Neural cell (in vitro differentiated cells): ENCODE data around the gene STEAP1B. TPM values are rescaled to one million over a fixed set of nuclear protein-coding genes. Genes with fewer than 3 reads are reported as not detected.

Experiments
- H2AFZ ChIP-seq: fragments of 200-600, 300-800 bp; sonication (generic), shearing (Covaris generic); 2 replicates; pipeline ENCODE4 v1.6.0; 2014; ENCODE audit warnings: low read depth, mild to moderate bottlenecking, antibody characterized with exemption, low read length, moderate library complexity
- H3F3A ChIP-seq: fragments of 200-600 bp; shearing (Covaris generic); 2 replicates; pipeline ENCODE4 v1.6.1; 2016; ENCODE audit warnings: mild to moderate bottlenecking, moderate library complexity, mixed read lengths, antibody characterized with exemption, low read length; ENCODE audit not compliant: insufficient read depth, poor library complexity, severe bottlenecking
- H3K27ac ChIP-seq: fragments of 200-600, 300-800 bp; sonication (generic), shearing (Covaris generic); 2 replicates; pipeline ENCODE4 v1.5.1; 2014; ENCODE audit warnings: mild to moderate bottlenecking, low read length, moderate library complexity
- H3K27me3 ChIP-seq: fragments of 300-800, 200-600 bp; sonication (generic), shearing (Covaris generic); 2 replicates; pipeline ENCODE4 v1.6.0; 2014; ENCODE audit warnings: mild to moderate bottlenecking, low read depth, low read length, moderate library complexity; ENCODE audit not compliant: insufficient read depth
- H3K36me3 ChIP-seq: fragments of 300-800, 200-600 bp; sonication (generic), shearing (Covaris generic); 2 replicates; pipeline ENCODE4 v1.5.1; 2014; ENCODE audit warnings: mild to moderate bottlenecking, antibody characterized with exemption, low read length, moderate library complexity; ENCODE audit not compliant: insufficient read depth
- H3K4me2 ChIP-seq: fragments of 300-800, 200-600 bp; sonication (generic), shearing (Covaris generic); 2 replicates; pipeline ENCODE4 v1.6.0; 2014; ENCODE audit warnings: mild to moderate bottlenecking, low read length
- H3K4me3 ChIP-seq: fragments of 300-800, 200-600 bp; sonication (generic), shearing (Covaris generic); 2 replicates; pipeline ENCODE4 v1.5.1; 2014; ENCODE audit warnings: mild to moderate bottlenecking, low read length, moderate library complexity
- H3K79me2 ChIP-seq: fragments of 200-600 bp; shearing (Covaris generic); replicated peaks from 2 replicates; pipeline ENCODE4 v1.6.0; 2014; ENCODE audit warnings: mild to moderate bottlenecking, low read length, moderate library complexity; ENCODE audit not compliant: insufficient read depth
- H3K9ac ChIP-seq: fragments of 300-800, 200-600 bp; sonication (generic), shearing (Covaris generic); 2 replicates; pipeline ENCODE4 v1.6.1; 2016; ENCODE audit warnings: mild to moderate bottlenecking, low read length, mixed read lengths
- H3K9me2 ChIP-seq: fragments of 200-600 bp; shearing (Covaris generic); 2 replicates; pipeline ENCODE4 v1.6.1; 2016; ENCODE audit warnings: mild to moderate bottlenecking, low read length, mixed read lengths; ENCODE audit not compliant: insufficient read depth
- H3K9me3 ChIP-seq: fragments of 200-600, 300-800 bp; sonication (generic), shearing (Covaris generic); 2 replicates; pipeline ENCODE4 v1.6.1; 2016; ENCODE audit warnings: mild to moderate bottlenecking, mixed run types, low read length, moderate library complexity, mixed read lengths
- H4K20me1 ChIP-seq: fragments of 200-600 bp; shearing (Covaris generic); 2 replicates; pipeline ENCODE4 v1.6.1; 2016; ENCODE audit warnings: mild to moderate bottlenecking, mixed run types; ENCODE audit not compliant: insufficient read depth
- EP300 ChIP-seq: fragments of 450-650 bp; conservative IDR thresholded peaks from 2 replicates; pipeline ENCODE4 v1.6.1; 2014; ENCODE audit warnings: antibody characterized with exemption, mild to moderate bottlenecking, moderate library complexity; ENCODE audit not compliant: poor library complexity, severe bottlenecking
- EZH2 ChIP-seq: fragments of 200-600, 300-800 bp; shearing (Covaris generic), sonication (generic); IDR thresholded peaks from 2 replicates; pipeline ENCODE4 v1.6.1; 2014; ENCODE audit warnings: antibody characterized with exemption, low read length, borderline replicate concordance, mild to moderate bottlenecking; ENCODE audit not compliant: insufficient read depth, poor library complexity, severe bottlenecking
- MXI1 ChIP-seq: fragments of 450-650 bp; conservative IDR thresholded peaks from 2 replicates; pipeline ENCODE4 v1.6.1; 2014; ENCODE audit warnings: antibody characterized with exemption, mild to moderate bottlenecking; ENCODE audit not compliant: poor library complexity, severe bottlenecking
- POLR2AphosphoS5 ChIP-seq: IDR thresholded peaks from 2 replicates; pipeline ENCODE4 v1.6.1; 2012
- RAD21 ChIP-seq: fragments of 450-650 bp; conservative IDR thresholded peaks from 2 replicates; pipeline ENCODE4 v1.6.1; 2014; ENCODE audit warnings: antibody characterized with exemption, mild to moderate bottlenecking, moderate library complexity
- SMC3 ChIP-seq: fragments of 450-650 bp; conservative IDR thresholded peaks from 2 replicates; pipeline ENCODE4 v1.6.1; 2014; ENCODE audit warnings: antibody characterized with exemption, mild to moderate bottlenecking, moderate library complexity; ENCODE audit not compliant: poor library complexity
- TAF1 ChIP-seq: IDR thresholded peaks from 2 replicates; pipeline ENCODE4 v1.6.1; 2012; ENCODE audit warnings: low read depth
- polyA plus RNA-seq: library from polyadenylated mRNA; depleted of rRNA; stranded (reverse); fragments of >200 nt; gene quantifications from 2 replicates; pipeline ENCODE4 v1.2.3, GENCODE V29; 2014
- TF ChIP-seq, protein P1 (sequence below): fragments of 450-650 bp; IDR thresholded peaks from 2 replicates; pipeline ENCODE4 v1.5.1; 2014; ENCODE audit warnings: antibody characterized with exemption, mild to moderate bottlenecking, moderate library complexity; ENCODE audit not compliant: poor library complexity, severe bottlenecking
- TF ChIP-seq, protein P2 (sequence below): IDR thresholded peaks from 2 replicates; pipeline ENCODE4 v1.6.1; 2012; ENCODE audit warnings: borderline replicate concordance

The STEAP1B gene
- polyA plus RNA-seq, 1 donor from 2014 or later, result 0.51 TPM

DNA sequence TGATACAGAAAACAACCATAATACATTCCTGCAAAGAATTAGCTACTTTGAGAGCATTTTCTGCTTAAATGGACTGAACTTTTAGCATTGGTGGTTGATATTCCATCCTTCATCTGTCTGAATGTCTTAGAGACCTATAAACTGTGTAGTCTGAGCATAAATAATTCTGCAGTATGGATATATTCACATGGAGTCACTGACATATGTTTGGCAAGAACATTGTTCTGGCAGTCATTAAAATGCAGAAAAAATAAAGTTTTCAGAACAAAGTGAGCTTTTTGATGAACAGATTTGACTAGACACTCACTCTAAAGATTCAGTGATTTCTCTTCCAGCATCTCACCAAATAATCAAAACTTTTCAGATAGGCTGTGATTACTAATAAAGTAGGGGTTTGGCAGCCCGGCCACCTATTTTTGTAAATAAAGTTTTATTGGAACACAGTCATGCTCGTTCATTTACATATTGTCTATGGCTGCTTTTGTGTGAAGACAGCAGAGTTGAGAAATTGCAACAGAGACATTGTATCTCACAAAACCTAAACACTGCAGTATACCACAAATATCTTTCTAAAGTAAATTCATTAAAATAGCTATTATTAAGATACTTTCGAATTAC is 98.9 kb downstream of the STEAP1B start:
- no peaks in the 10 kb centered on the region for H4K20me1 ChIP-seq
- no peaks in the 10 kb centered on the region for H3K79me2 ChIP-seq
- no peak overlapping the region for H2AFZ ChIP-seq
- no peaks in the 10 kb centered on the region for H3K27me3 ChIP-seq
- H3K9me3 ChIP-seq, result no peaks in the 10 kb centered on the region
- H3K36me3 ChIP-seq, result no peaks in the 10 kb centered on the region
- H3K9ac ChIP-seq, result no peak overlapping the region
- H3K4me3 ChIP-seq, result no peak overlapping the region
- H3F3A ChIP-seq, result no peaks in the 10 kb centered on the region
- no peaks in the 10 kb centered on the region for H3K9me2 ChIP-seq
- no peak overlapping the region for H3K4me2 ChIP-seq
- TF ChIP-seq RAD21 (no peak), SMC3 (no peak), TAF1 (no peak), EZH2 (no peak)
- TF ChIP-seq, protein P1, sequence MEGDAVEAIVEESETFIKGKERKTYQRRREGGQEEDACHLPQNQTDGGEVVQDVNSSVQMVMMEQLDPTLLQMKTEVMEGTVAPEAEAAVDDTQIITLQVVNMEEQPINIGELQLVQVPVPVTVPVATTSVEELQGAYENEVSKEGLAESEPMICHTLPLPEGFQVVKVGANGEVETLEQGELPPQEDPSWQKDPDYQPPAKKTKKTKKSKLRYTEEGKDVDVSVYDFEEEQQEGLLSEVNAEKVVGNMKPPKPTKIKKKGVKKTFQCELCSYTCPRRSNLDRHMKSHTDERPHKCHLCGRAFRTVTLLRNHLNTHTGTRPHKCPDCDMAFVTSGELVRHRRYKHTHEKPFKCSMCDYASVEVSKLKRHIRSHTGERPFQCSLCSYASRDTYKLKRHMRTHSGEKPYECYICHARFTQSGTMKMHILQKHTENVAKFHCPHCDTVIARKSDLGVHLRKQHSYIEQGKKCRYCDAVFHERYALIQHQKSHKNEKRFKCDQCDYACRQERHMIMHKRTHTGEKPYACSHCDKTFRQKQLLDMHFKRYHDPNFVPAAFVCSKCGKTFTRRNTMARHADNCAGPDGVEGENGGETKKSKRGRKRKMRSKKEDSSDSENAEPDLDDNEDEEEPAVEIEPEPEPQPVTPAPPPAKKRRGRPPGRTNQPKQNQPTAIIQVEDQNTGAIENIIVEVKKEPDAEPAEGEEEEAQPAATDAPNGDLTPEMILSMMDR, result no peak
- TF ChIP-seq, protein P2, sequence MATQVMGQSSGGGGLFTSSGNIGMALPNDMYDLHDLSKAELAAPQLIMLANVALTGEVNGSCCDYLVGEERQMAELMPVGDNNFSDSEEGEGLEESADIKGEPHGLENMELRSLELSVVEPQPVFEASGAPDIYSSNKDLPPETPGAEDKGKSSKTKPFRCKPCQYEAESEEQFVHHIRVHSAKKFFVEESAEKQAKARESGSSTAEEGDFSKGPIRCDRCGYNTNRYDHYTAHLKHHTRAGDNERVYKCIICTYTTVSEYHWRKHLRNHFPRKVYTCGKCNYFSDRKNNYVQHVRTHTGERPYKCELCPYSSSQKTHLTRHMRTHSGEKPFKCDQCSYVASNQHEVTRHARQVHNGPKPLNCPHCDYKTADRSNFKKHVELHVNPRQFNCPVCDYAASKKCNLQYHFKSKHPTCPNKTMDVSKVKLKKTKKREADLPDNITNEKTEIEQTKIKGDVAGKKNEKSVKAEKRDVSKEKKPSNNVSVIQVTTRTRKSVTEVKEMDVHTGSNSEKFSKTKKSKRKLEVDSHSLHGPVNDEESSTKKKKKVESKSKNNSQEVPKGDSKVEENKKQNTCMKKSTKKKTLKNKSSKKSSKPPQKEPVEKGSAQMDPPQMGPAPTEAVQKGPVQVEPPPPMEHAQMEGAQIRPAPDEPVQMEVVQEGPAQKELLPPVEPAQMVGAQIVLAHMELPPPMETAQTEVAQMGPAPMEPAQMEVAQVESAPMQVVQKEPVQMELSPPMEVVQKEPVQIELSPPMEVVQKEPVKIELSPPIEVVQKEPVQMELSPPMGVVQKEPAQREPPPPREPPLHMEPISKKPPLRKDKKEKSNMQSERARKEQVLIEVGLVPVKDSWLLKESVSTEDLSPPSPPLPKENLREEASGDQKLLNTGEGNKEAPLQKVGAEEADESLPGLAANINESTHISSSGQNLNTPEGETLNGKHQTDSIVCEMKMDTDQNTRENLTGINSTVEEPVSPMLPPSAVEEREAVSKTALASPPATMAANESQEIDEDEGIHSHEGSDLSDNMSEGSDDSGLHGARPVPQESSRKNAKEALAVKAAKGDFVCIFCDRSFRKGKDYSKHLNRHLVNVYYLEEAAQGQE, result no peak
- H3K27ac ChIP-seq, result no peak overlapping the region

DNA sequence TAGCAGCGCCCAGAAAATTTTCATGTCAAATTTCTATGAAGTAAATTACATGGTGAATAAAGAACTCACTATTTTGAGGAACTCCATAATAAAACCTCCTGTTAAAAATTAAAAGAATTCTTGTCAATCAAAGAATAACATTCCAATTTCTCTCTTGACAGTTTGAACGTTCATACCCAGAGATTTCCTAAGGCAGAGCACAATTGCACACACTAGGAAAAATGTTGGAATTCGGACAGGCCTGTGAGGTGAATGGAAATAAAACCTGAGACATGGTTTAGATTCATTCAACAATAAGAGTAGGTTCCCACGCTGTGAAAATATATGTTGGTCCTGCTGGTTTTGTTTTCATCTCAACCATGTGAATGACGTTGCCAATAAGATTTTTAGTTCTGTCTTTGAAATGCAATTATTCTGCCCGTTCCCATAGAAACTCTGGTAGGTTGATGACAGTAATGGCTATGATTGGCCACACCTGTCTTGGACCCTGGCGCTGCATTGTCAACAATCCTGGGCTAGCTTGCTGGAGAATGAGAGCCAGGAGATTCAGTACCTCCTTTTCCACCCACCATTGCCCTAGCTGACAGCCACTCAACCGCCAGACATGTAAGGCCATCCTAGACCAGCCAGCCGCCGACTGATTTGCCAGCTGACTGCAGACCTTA is 99.7 kb downstream of the STEAP1B start:
- H3K4me3 ChIP-seq, result no peak overlapping the region
- no peaks in the 10 kb centered on the region for H3K27me3 ChIP-seq
- H3K4me2 ChIP-seq, result no peak overlapping the region
- TF ChIP-seq EZH2 (no peak), EP300 (peak; percentile 59), MXI1 (no peak), POLR2AphosphoS5 (peak; percentile 31), SMC3 (no peak), RAD21 (no peak), TAF1 (no peak)
- TF ChIP-seq, protein P1, result no peak
- TF ChIP-seq, protein P2, result peak; percentile 92
- H3F3A ChIP-seq, result no peaks in the 10 kb centered on the region
- H3K79me2 ChIP-seq, result no peaks in the 10 kb centered on the region
- no peaks in the 10 kb centered on the region for H3K9me3 ChIP-seq
- peak overlapping the region; percentile 6 for H3K27ac ChIP-seq
- H4K20me1 ChIP-seq, result no peaks in the 10 kb centered on the region
- H3K36me3 ChIP-seq, result no peaks in the 10 kb centered on the region
- H3K9ac ChIP-seq, result no peak overlapping the region
- no peak overlapping the region for H2AFZ ChIP-seq
- H3K9me2 ChIP-seq, result no peaks in the 10 kb centered on the region
